ENCODE measurements around the gene SMIM5. TPM values are rescaled to one million over a fixed set of nuclear protein-coding genes. Genes with fewer than 3 reads are reported as not detected.

The SMIM5 gene
- total and polyA plus RNA-seq, 2 donors: 0.94 to 7.3 TPM

GRCh38 chr17:75601057-75601987 is 31.9 kb upstream of the SMIM5 start:
- H3K4me3 ChIP-seq (ENCODE audit: low read length in 2 of 2): no peak overlapping the region
- peak in 5 of 9 donors; percentile 8 to 49 (median 25) for DNase-seq (ENCODE audit: low read depth in 6 of 9, low spot score in 9 of 9)

GRCh38 chr17:75602644-75603043 is 30.6 kb upstream of the SMIM5 start:
- Histone ChIP-seq H3K9me3 (ENCODE audit: control insufficient read depth in 2 of 2, insufficient read depth in 1 of 2, low read length in 1 of 2) (no peaks in the 10 kb centered on the region), H3K27me3 (ENCODE audit: control insufficient read depth in 2 of 2, insufficient read depth in 1 of 2, low read length in 1 of 2) (no peaks in the 10 kb centered on the region), H3K27ac (ENCODE audit: low read depth in 1 of 2, low read length in 1 of 2) (no peak overlapping the region), H3K4me3 (ENCODE audit: low read length in 2 of 2) (no peak overlapping the region), H3K36me3 (ENCODE audit: control insufficient read depth in 2 of 2, insufficient read depth in 2 of 2, low read length in 1 of 2) (no peaks in the 10 kb centered on the region), H3K4me1 (ENCODE audit: control insufficient read depth in 2 of 2, insufficient read depth in 2 of 2, low read length in 2 of 2) (no peaks in the 10 kb centered on the region)
- WGBS: 97% methylated on average over 12 of the region's 12 CpGs
- no peak for DNase-seq (ENCODE audit: low read depth in 6 of 9, low spot score in 9 of 9)

More at GRCh38 chr17:75601057-75601987, 31.9 kb upstream of the SMIM5 start:
- no peaks in the 10 kb centered on the region for H3K27me3 ChIP-seq (ENCODE audit: control insufficient read depth in 2 of 2, insufficient read depth in 1 of 2, low read length in 1 of 2)
- no peak overlapping the region for H3K27ac ChIP-seq (ENCODE audit: low read depth in 1 of 2, low read length in 1 of 2)
- WGBS: 90% methylated on average over 28 of the region's 28 CpGs
- no peaks in the 10 kb centered on the region for H3K9me3 ChIP-seq (ENCODE audit: control insufficient read depth in 2 of 2, insufficient read depth in 1 of 2, low read length in 1 of 2)
- no peaks in the 10 kb centered on the region for H3K36me3 ChIP-seq (ENCODE audit: control insufficient read depth in 2 of 2, insufficient read depth in 2 of 2, low read length in 1 of 2)
- no peaks in the 10 kb centered on the region for H3K4me1 ChIP-seq (ENCODE audit: control insufficient read depth in 2 of 2, insufficient read depth in 2 of 2, low read length in 2 of 2)

- WGBS: 91% methylated on average over 9 of the region's 9 CpGs
- no peaks in the 10 kb centered on the region for H3K9me3 ChIP-seq (ENCODE audit: control insufficient read depth in 2 of 2, insufficient read depth in 1 of 2, low read length in 1 of 2)
These were observed 30.1 kb upstream of the SMIM5 start for GRCh38 chr17:75603123-75603522.

GRCh38 chr17:75604034-75604695 is 29.1 kb upstream of the SMIM5 start:
- no peak for DNase-seq (ENCODE audit: low read depth in 6 of 9, low spot score in 9 of 9)
- no peaks in the 10 kb centered on the region for H3K27me3 ChIP-seq (ENCODE audit: control insufficient read depth in 2 of 2, insufficient read depth in 1 of 2, low read length in 1 of 2)
- H3K4me1 ChIP-seq (ENCODE audit: control insufficient read depth in 2 of 2, insufficient read depth in 2 of 2, low read length in 2 of 2): no peaks in the 10 kb centered on the region
- no peaks in the 10 kb centered on the region for H3K9me3 ChIP-seq (ENCODE audit: control insufficient read depth in 2 of 2, insufficient read depth in 1 of 2, low read length in 1 of 2)
- H3K36me3 ChIP-seq (ENCODE audit: control insufficient read depth in 2 of 2, insufficient read depth in 2 of 2, low read length in 1 of 2): no peaks in the 10 kb centered on the region
- no peak overlapping the region for H3K27ac ChIP-seq (ENCODE audit: low read depth in 1 of 2, low read length in 1 of 2)
- H3K4me3 ChIP-seq (ENCODE audit: low read length in 2 of 2): no peak overlapping the region
- 95% methylated on average over 12 of the region's 12 CpGs for WGBS

More at GRCh38 chr17:75603123-75603522, 30.1 kb upstream of the SMIM5 start:
- no peaks in the 10 kb centered on the region for H3K4me1 ChIP-seq (ENCODE audit: control insufficient read depth in 2 of 2, insufficient read depth in 2 of 2, low read length in 2 of 2)
- no peaks in the 10 kb centered on the region for H3K36me3 ChIP-seq (ENCODE audit: control insufficient read depth in 2 of 2, insufficient read depth in 2 of 2, low read length in 1 of 2)
- no peak overlapping the region for H3K27ac ChIP-seq (ENCODE audit: low read depth in 1 of 2, low read length in 1 of 2)
- H3K27me3 ChIP-seq (ENCODE audit: control insufficient read depth in 2 of 2, insufficient read depth in 1 of 2, low read length in 1 of 2): no peaks in the 10 kb centered on the region
- no peak for DNase-seq (ENCODE audit: low read depth in 6 of 9, low spot score in 9 of 9)
- no peak overlapping the region for H3K4me3 ChIP-seq (ENCODE audit: low read length in 2 of 2)

- no peak overlapping the region for H3K4me3 ChIP-seq (ENCODE audit: low read length in 2 of 2)
- no peak for DNase-seq (ENCODE audit: low read depth in 6 of 9, low spot score in 9 of 9)
- H3K27ac ChIP-seq (ENCODE audit: low read depth in 1 of 2, low read length in 1 of 2): no peak overlapping the region
- no peaks in the 10 kb centered on the region for H3K27me3 ChIP-seq (ENCODE audit: control insufficient read depth in 2 of 2, insufficient read depth in 1 of 2, low read length in 1 of 2)
- 90% methylated on average over 16 of the region's 16 CpGs for WGBS
- no peaks in the 10 kb centered on the region for H3K4me1 ChIP-seq (ENCODE audit: control insufficient read depth in 2 of 2, insufficient read depth in 2 of 2, low read length in 2 of 2)
- H3K36me3 ChIP-seq (ENCODE audit: control insufficient read depth in 2 of 2, insufficient read depth in 2 of 2, low read length in 1 of 2): peaks cover 0 to 8% of the 10 kb centered on the region in 2 donors
- no peaks in the 10 kb centered on the region for H3K9me3 ChIP-seq (ENCODE audit: control insufficient read depth in 2 of 2, insufficient read depth in 1 of 2, low read length in 1 of 2)
These were observed 27.4 kb upstream of the SMIM5 start for GRCh38 chr17:75605790-75606189.

GRCh38 chr17:75607086-75607485 is 26.1 kb upstream of the SMIM5 start:
- H3K27me3 ChIP-seq (ENCODE audit: control insufficient read depth in 2 of 2, insufficient read depth in 1 of 2, low read length in 1 of 2): no peaks in the 10 kb centered on the region
- H3K36me3 ChIP-seq (ENCODE audit: control insufficient read depth in 2 of 2, insufficient read depth in 2 of 2, low read length in 1 of 2): peaks cover 3 to 14% of the 10 kb centered on the region in 2 donors
- no peak overlapping the region for H3K27ac ChIP-seq (ENCODE audit: low read depth in 1 of 2, low read length in 1 of 2)
- no peak overlapping the region for H3K4me3 ChIP-seq (ENCODE audit: low read length in 2 of 2)
- no peak for DNase-seq (ENCODE audit: low read depth in 6 of 9, low spot score in 9 of 9)
- no peaks in the 10 kb centered on the region for H3K4me1 ChIP-seq (ENCODE audit: control insufficient read depth in 2 of 2, insufficient read depth in 2 of 2, low read length in 2 of 2)
- 97% methylated on average over 5 of the region's 5 CpGs for WGBS
- no peaks in the 10 kb centered on the region for H3K9me3 ChIP-seq (ENCODE audit: control insufficient read depth in 2 of 2, insufficient read depth in 1 of 2, low read length in 1 of 2)

- no peak overlapping the region for H3K4me3 ChIP-seq (ENCODE audit: low read length in 2 of 2)
- H3K27me3 ChIP-seq (ENCODE audit: control insufficient read depth in 2 of 2, insufficient read depth in 1 of 2, low read length in 1 of 2): no peaks in the 10 kb centered on the region
- no peak for DNase-seq (ENCODE audit: low read depth in 6 of 9, low spot score in 9 of 9)
- no peaks in the 10 kb centered on the region for H3K9me3 ChIP-seq (ENCODE audit: control insufficient read depth in 2 of 2, insufficient read depth in 1 of 2, low read length in 1 of 2)
- H3K36me3 ChIP-seq (ENCODE audit: control insufficient read depth in 2 of 2, insufficient read depth in 2 of 2, low read length in 1 of 2): peaks cover 16 to 42% of the 10 kb centered on the region in 2 donors
- no peaks in the 10 kb centered on the region for H3K4me1 ChIP-seq (ENCODE audit: control insufficient read depth in 2 of 2, insufficient read depth in 2 of 2, low read length in 2 of 2)
- WGBS: 97% methylated on average over 25 of the region's 25 CpGs
- no peak overlapping the region for H3K27ac ChIP-seq (ENCODE audit: low read depth in 1 of 2, low read length in 1 of 2)
These were observed 22.9 kb upstream of the SMIM5 start for GRCh38 chr17:75610103-75610984.

- Histone ChIP-seq H3K4me1 (ENCODE audit: control insufficient read depth in 2 of 2, insufficient read depth in 2 of 2, low read length in 2 of 2) (no peaks in the 10 kb centered on the region), H3K9me3 (ENCODE audit: control insufficient read depth in 2 of 2, insufficient read depth in 1 of 2, low read length in 1 of 2) (no peaks in the 10 kb centered on the region), H3K27me3 (ENCODE audit: control insufficient read depth in 2 of 2, insufficient read depth in 1 of 2, low read length in 1 of 2) (no peaks in the 10 kb centered on the region), H3K27ac (ENCODE audit: low read depth in 1 of 2, low read length in 1 of 2) (no peak overlapping the region), H3K36me3 (ENCODE audit: control insufficient read depth in 2 of 2, insufficient read depth in 2 of 2, low read length in 1 of 2) (peaks cover 26 to 58% of the 10 kb centered on the region in 2 donors), H3K4me3 (ENCODE audit: low read length in 2 of 2) (no peak overlapping the region)
- no peak for DNase-seq (ENCODE audit: low read depth in 6 of 9, low spot score in 9 of 9)
- WGBS: 98% methylated on average over 20 of the region's 20 CpGs
These were observed 21.3 kb upstream of the SMIM5 start for GRCh38 chr17:75611851-75612429.

All from thymus (tissue), 11 donors.